ENCODE data around the gene OR2V2.
"Not testable (repeated sequence)": the region's sequence is repeated elsewhere in the genome, so short reads cannot be mapped to it uniquely, and the experiment has no call there.

Gene OR2V2

GRCh38 chr5:181168595-181169118 is 21.3 kb downstream of the OR2V2 start:
- no peak for DNase-seq

DNA sequence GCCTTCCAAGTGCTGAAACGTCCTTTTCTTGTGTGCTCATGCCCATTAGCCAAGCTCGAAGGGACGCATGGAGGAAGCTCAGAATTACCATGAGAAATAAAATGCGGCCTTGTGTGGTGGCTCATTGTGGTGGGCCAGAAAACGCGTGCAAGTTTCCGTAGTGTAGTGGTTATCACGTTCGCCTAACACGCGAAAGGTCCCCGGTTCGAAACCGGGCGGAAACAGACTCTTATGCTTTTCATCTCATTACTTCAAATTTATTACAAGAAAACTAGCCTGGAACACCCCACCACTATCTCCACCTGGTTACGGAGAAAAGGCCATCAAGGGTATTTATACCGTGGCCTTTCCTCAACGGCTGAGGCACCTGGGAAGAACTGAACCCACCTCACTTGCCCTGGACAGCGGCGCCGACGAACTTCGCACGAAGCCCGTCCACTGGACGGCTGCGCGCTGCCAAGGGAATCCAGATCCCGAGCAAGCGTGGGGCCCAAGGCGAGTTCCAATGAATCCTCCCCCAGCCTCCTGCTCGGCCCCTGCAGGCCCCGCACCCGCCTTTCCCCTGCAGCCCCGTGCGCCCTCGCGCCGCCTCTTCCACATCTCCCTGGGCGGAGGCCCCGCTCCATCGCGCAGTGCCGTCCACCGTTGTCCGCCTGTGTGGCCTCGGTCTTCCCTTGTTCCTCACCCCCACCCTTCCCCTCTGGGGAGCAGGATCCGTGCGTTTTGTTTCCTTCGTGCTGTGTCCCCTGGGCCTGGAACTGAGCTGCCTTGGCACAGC is 22.3 kb downstream of the OR2V2 start:
- DNase-seq, result peak in 20 of 56 donors; percentile 2 to 83 (median 24)

GRCh38 chr5:181170237-181170825 is 22.9 kb downstream of the OR2V2 start:
- DNase-seq, result no peak

DNA sequence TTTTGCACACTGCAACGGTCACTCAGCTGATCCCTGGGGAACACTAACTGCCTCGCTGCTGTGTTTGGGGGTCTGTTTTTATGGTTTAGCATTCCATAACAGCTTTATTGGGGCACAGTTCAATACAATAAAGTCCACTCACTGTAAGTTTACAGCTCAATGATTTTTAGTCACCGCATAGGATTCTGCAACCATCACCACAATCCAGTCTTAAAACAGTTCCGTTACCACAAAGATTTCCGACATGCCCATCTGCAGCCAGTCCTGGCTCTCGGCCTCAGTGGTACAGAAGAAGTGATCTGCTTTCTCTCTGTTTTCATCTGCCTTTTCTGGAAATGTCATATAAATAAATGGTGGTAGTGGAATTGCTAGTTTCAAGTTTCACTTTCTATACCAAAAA is 23.6 kb downstream of the OR2V2 start:
- no peak for DNase-seq

GRCh38 chr5:181171782-181172181 is 24.4 kb downstream of the OR2V2 start:
- DNase-seq, result no peak

DNA sequence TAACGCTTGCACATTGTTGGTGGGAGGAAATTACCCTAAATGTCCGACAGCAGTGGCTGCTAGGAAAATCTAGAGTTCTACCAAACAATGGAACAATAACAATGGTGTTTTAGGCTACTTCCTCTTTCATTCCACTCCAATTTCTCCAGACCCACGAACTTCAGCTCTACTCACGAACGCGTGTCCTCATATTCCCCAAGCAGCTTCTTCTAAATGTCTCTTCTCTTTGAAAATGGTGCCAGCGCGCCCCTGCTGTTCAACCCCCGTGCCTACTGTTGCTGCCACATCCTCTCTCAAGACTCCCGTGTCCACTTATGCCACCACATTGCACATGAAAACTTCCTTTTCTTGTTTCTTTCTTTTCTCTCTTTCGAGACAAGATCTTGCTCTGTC is 25.6 kb downstream of the OR2V2 start:
- no peak for DNase-seq

DNA sequence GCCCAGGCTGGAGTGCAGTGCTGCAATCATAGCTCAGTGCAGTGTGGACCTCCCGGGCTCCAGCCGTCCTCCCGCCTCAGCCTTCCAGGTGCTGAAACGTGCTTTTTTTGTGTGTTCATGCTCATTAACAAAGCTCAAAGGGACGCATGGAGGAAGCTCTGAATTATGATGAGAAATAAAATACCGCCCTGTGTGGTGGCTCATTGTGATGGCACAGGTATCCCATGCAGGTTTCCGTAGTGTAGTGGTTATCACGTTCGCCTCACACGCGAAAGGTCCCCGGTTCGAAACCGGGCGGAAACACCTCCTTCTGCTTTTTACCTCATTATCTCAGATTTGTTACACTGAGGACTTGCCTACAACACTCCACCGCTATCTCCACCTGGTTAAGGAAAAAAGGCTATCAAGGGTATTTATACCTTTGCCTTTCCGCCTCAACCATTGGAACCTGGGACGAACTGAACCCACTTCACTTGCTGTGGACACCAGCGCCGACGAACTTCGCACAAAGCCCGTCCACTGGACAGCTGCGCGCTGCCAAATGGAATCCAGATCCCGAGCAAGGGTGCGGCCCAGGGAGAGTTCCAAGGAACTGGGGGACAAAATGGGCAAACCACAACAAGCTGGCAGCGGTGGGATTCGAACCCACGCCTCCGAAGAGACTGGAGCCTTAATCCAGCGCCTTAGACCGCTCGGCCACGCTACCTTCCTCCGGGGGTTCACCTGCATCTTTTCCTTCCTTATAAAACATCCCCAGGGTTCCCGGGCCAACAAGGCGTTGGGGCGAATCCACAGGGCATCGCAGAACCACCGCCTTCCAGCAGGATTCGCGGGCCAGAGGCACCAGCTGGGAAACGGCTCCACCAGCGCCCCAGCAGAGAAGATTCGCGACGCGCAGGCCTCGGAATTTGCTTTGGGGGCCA is 26.3 kb downstream of the OR2V2 start:
- no peak for DNase-seq

DNA sequence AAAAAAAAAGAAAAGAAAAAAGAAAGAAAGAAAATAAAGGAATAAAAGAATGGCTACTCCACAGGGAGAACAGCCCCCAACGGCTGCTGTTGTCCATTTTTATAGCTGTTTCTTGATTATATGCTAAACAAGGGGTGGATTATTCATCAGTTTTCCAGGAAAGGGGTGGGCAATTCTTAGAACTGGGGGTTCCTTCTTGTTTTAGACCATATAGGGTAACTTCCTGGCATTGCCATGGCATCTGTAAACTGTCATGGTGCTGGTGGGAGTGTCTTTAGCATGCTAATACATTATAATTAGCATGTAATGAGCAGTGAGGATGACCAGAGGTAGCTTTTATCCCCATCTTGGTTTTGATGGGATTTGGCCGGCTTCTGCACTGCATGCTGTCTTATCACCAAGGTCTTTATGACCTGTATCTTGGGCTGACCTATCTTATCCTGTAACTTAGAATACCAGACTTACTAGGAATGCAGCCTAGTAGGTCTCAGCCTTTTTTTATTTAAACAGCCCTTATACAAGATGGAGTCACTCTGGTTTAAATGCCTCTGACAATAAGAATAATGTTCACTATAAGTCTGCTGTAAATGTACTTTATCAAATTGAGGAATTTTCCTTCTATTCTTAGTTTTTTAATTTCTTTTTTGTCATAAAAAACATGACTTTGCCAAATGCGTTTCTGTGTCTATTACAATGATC is 29.0 kb downstream of the OR2V2 start:
- no peak for DNase-seq

DNA sequence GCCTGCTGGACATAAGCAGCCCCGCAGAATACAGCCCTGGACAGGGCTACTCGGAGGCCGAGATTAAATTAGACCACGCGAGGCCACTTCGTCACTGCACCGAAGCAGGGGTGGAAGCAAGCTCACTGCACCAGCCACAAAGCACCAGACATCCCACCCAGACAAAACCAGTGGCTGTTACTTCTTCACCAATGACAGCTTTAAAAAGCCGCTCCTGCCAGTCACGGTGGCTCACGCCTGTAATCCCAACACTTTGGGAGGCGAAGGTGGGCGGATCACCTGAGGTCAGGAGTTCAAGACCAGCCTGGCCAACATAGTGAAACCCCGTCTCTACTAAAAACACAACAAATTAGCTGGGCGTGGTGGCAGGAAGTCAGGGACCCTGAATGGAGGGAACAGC is 30.2 kb downstream of the OR2V2 start:
- DNase-seq, result not testable (repeated sequence)

DNA sequence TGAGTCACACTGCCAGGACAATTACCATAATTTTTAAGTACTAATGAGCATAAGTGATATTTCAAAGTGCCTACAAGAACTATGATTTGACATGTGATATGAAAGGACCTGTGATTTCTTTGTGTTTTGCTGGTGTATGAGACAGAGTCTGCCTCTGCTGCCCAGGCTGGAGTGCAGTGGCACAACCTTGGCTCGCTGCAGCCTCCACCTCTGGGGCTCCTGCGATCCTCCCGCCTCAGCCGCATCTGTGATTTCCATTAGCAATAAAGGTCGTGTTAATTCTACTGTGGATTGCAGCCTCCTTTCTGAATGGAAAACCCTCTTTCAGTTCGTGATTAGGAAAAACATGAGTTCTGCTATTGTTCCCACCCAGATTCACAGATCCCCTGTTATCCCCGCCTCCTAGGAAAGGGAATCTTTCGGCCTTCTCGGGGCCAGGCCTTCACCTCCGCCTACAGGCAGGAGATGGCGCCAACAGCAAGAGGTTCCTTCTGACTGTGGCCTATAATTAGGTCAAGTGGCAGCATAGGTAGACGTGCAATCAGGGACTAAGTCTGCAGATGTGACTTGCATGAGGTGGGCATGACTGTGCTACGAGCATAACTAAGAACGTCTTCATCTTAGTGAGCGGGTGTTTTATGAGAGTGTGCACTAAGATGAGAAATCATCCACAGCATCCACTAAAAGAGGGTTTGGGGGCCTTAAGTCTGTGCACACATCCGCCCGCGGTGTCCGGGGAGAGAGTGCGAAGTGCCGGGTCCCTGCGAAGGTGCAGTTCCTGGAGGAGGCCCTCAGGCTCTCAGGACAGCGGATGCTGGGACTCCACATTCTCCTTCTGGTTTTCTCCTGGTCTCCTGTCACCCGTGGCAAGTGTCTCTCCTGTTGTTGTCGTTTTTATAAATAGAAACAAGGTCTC is 34.5 kb downstream of the OR2V2 start:
- DNase-seq, result no peak

DNA sequence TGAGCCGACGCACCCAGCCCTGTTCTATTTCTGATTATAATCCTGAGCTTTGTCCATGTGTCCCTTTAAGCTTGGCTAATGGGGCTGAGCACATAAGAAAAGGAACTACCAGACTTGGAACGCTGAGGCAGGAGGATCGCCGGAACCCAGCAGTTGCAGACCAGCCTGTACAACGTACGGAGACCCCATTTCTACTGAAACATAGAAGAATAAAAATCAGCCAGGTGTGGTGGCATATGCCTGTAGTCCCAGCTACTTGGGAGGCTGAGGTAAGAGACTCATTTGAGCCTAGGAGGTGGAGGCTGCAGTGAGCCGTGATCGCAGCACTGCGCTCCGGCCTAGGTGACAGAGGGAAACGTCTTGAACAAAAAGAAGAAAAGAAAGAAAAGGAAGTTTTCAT is 35.3 kb downstream of the OR2V2 start:
- no peak for DNase-seq

GRCh38 chr5:181184845-181185216 is 37.4 kb downstream of the OR2V2 start:
- DNase-seq, result no peak

GRCh38 chr5:181185560-181185959 is 38.2 kb downstream of the OR2V2 start:
- no peak for DNase-seq

DNA sequence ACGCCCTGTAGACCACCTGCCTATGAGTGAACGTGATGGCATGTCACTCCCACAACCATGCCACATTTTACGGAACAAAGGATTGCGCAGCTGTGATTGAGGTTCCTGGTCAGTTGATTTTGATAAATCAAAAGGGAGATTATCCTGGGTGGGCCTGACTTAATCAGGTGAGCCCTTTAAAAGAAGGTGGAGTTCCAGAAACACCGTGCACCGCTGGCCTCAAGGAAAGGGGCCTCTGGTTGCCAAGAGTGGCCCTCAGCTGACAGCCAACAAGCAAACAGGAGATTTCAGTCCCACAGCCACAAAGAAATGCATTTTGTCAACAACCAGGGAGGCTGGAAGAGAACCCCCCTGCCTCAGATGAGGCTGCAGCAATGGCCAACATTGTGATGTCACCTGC is 38.6 kb downstream of the OR2V2 start:
- no peak for DNase-seq

DNA sequence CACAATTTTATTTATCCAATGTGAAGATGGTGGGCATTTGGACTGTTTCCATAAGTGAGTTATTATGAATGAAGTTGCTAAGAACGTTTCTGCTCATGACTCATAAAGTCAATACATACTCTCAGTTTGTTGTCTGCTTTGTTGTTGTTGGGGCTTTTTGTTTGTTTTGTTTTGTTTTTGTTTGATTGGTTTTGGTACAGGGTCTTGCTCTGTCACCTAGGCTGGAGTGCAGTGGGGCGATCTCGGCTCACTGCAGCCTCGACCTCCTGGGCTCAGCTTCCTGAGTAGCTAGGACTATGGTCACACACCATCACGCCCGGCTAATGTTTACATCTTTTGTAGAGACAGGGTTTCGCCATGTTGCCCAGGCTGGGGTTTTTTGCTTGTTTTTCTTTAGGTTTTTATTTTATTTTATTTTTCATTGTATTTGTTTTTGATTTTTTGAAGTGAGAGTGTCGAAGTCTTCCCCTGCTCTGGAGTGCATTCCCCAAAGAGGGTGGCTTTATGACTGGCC is 39.7 kb downstream of the OR2V2 start:
- DNase-seq, result no peak

- no peak for DNase-seq
Observed at GRCh38 chr5:181187500-181188213, 40.3 kb downstream of the OR2V2 start.

- DNase-seq, result no peak
Observed at GRCh38 chr5:181188700-181189362, 41.4 kb downstream of the OR2V2 start.

- DNase-seq, result no peak
Observed at GRCh38 chr5:181189363-181189961, 42.1 kb downstream of the OR2V2 start.
